Measurements from ENCODE around the gene WDR3. TPM values are rescaled to one million over a fixed set of nuclear protein-coding genes. Genes with fewer than 3 reads are reported as not detected.

Gene WDR3
- total RNA-seq, 2 experiments from 2014 or later, result 23.8 to 26.1 TPM

Other genes with a start within 250 kb of the WDR3 start
- gene GDAP2, start 118 bp upstream of the WDR3 start, total RNA-seq, result 10 to 100 TPM; 23.5 to 26.0 TPM